NCI-H2227 treated with DMSO at 0.1 percent for 48 hours (cell line): ENCODE measurements around the gene RB1.

Source experiments
- DNase-seq: peaks from one replicate; lab custom pipeline; 2025; lab: John Stamatoyannopoulos, UW

RB1 gene

GRCh38 chr13:48303359-48304142 is at the start of gene RB1:
RB1 (plus strand) TSS chr13:48303751; CDS start chr13:48303913, 162 bp downstream.
- DNase-seq: peak; percentile 73

GRCh38 chr13:48253849-48254248 is 49.7 kb upstream of the RB1 start:
- no peak for DNase-seq

DNA sequence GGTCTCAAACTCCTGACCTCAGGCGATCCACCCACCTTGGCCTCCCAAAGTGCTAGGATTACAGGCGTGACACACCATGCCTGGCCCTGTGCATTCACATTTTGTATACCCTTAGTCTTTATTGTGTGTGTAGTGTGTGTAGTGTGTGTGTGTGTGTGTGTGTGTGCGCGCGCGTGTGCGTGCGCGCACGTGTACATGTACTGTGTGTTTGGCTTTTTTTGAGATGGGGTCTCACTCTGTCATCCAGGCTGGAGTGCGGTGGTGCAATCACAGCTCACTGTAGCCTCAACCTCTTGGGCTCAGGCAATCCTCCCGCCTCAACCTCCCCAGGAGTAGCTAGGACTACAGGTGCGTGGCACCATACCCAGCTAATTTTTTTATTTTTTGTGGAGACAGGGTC is 48.5 kb upstream of the RB1 start:
- no peak for DNase-seq

GRCh38 chr13:48255954-48256353 is 47.6 kb upstream of the RB1 start:
- DNase-seq: no peak

DNA sequence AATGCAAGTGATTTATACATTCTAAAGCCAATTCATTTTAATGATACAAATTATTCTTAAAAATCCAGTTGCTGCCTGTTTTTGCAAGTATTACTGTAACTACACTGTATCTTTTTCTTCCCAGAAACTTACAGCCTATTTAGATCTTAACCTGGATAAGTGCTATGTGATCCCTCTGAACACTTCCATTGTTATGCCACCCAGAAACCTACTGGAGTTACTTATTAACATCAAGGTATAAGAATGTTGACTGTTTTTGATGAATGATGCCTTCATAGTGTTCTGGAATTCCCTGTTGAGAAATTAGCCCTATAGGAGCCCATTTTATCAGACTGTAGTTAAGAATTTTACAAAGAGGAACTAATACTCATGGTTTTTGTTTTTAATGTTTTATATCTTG is 45.5 kb upstream of the RB1 start:
- DNase-seq: no peak

DNA sequence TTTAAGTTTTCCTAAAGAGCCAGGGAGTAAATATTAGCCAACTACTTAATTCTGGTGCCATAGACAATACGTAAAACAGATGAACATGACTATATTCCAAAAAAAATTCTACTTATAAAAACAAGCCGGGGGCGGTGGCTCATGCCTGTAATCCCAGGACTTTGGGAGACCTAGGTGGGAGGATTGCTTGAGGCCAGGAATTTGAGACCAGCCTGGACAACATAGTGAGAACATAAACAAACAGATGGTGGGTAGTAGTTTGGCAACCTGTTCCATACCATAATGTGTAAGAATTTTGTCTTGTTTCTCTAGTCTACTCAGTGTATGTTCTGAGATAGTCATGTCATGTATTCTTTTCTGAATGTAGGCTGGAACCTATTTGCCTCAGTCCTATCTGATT is 45.1 kb upstream of the RB1 start:
- DNase-seq: no peak

DNA sequence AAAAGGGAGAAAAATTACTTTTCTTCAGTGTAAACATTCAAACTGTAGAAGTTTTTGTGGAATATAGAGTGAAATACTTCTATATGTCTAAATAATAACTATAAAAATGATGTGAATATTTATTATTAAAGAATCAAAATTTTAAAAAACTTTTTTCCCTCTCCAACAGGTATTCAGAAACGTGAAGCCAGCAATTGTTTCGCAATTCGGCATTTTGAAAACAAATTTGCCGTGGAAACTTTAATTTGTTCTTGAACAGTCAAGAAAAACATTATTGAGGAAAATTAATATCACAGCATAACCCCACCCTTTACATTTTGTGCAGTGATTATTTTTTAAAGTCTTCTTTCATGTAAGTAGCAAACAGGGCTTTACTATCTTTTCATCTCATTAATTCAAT is 42.6 kb upstream of the RB1 start:
- no peak for DNase-seq

GRCh38 chr13:48263196-48263595 is 40.4 kb upstream of the RB1 start:
- no peak for DNase-seq

- DNase-seq: no peak
Measured at GRCh38 chr13:48264058-48264457, 39.5 kb upstream of the RB1 start.

DNA sequence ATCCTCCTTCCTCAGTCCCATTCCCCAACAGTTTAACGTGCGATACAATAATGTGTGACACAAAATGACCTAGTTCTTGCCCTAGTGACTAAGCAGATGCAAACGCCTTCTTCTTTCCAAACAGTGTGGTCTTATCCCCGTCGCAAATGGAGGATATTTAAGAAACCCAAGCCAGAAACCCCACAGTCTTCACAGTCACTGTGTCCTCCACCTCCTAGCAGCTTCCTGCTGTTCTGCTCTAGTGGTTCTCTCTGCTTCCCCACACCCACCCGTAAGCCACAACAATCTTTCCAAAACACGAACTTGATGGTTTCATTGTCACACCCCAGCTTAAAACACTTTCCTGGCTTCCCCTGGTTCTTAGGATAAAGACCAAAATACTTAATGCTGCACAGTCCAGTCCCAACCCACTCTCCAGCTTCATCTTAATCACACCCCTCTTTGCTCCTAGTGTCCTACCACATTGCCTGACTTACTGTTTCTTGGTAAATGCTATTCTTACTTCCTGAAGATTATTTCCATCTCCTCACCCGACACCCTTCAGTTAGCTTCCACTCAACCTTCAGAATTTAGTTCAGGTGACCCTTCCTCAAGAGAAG is 38.2 kb upstream of the RB1 start:
- no peak for DNase-seq

DNA sequence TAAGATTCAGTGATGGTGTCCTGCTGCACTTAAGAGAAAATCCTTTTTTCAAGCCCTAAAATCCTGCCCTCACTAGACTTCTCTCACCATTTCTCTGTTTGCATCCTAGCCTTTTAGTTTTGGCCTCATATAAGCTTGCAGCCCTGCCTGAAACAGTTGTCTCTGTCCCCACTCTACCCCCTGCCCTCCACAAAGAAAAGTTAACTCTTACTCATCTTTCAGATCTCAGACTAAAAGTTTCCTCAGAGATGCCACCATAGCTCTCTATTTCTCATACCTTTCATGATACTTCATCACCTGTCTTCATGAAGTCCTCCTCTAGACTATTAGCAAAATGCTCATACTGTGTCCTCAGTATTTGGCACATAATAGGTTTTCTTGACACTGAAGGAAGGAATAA is 37.4 kb upstream of the RB1 start:
- DNase-seq: no peak

- peak; percentile 86 for DNase-seq
Measured at GRCh38 chr13:48266701-48267639, 36.6 kb upstream of the RB1 start.

DNA sequence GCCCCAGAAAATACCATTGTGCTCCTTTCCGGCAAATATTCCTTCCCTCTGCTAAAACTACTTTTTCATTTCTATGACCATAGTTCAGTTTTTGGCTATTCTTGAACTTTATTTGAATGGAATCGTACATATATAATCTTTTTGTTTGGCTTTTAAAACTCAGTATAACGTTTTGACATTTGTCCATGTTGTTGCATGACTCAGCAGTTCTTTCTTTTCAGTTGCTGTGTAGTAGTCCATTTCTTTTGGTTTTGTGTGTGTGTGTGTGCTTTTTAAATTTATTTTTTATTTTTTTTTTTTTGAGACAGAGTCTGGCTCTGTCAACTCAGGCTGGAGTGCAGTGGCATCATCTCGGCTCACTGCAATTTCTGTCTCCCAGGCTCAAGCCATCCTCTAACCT is 35.5 kb upstream of the RB1 start:
- no peak for DNase-seq

- DNase-seq: no peak
Measured at GRCh38 chr13:48273346-48273745, 30.2 kb upstream of the RB1 start.

DNA sequence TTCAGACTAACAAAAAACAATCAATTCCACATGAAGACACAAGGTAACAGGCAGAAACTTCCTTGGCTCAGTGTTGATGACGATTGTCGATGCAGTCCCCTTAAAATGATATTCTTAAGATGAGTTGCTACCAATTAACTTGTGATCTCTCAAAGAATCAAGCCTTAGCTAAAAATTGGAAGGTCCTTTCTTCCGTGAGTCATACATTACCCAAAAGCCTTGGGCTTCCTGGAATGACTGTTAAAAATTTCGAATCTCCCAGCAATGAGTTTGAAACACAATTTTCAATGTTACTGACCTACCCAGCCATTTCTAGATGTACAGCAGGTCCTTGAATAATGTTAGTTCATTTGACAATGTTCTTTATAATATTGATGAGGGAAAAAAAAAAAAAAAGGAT is 28.0 kb upstream of the RB1 start:
- DNase-seq: no peak

DNA sequence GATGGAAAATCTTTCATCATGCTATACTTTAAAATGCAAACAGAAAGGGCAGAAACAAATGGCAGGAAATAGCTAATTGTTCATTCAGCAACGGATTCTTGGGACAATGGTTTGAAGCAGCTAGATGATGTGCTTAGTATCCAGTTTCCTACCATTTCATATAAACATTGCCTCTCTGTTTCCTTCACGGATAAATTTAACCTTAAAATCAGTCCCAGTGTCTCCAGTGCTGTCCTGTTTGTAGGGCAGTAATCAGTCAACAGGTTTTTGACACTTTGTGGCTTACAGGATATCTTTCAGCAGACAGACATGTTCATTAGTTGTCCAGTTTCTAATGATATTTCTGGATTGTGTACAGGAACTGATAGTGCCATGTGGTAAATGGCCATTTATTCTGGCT is 24.7 kb upstream of the RB1 start:
- DNase-seq: no peak

- DNase-seq: no peak
Measured at GRCh38 chr13:48281556-48281955, 22.0 kb upstream of the RB1 start.

GRCh38 chr13:48291730-48292129 is 11.8 kb upstream of the RB1 start:
- DNase-seq: no peak

GRCh38 chr13:48292650-48293049 is 10.9 kb upstream of the RB1 start:
- DNase-seq: no peak

DNA sequence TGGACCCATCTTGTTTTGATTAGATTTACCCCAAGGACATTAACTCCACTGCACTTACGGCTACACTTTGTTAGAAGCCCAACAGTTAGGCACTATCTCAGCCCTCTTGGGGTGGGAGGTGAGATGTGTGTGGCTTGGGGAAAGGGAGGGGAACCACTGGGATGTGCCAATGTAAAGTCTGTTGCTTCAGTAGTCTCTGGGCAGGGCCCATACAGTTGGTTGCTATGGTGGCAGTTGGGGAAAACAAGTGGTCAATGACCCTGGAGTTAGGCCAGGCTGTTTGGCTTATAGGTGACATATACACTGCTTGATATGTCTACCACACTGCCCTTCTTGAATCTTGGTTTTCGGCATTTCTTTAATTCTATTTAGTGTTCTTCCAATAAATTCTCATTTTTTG is 8.9 kb upstream of the RB1 start:
- DNase-seq: no peak

DNA sequence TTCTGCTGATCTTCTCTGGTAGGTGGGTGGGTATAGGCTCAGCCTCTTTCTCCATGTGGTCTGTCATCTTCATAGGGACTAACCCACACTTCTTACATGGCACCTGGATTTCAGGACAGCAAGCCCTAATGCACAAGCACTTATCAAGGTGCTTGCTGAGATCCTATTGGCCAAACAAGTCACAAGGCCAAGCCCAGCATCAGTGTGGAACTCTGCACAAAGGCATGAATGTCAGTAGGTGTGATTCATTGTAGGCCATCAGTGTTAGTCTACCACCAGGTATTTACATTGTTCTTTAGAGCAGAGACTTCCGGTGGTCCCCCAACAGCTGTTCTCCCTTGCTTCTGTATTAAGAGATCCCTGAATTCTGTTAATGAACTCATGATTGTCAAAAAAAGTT is 8.3 kb upstream of the RB1 start:
- no peak for DNase-seq

DNA sequence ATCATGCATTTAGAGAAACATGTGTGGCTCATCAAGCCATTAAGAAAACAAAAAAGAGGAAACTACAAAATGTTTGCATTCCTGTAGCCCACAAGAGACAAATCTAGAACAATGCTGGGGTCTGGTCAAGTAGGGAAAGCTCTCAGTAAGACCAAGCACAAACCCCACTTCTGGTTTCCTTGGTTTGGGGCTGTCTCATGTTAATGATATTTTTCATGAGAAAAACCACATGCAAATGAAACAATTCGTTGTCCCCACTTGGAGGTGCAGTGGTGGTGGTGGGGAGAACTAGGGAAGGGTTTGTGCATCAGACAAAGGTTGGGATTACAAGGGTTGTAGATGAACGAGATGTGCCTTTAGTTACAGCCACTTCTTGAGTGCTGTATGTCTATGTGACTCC is 7.0 kb upstream of the RB1 start:
- DNase-seq: no peak
